K562 (cell line): ENCODE measurements around the gene LRRTM1. TPM values are rescaled to one million over a fixed set of nuclear protein-coding genes. Genes with fewer than 3 reads are reported as not detected.

ENCODE experiments used
- DACH1 ChIP-seq: fragments of 450-650 bp; IDR thresholded peaks from 2 replicates; pipeline ENCODE4 v1.6.1; 2018; ENCODE audit not compliant: partially characterized antibody
- EHMT2 ChIP-seq: fragments of 450-650 bp; IDR thresholded peaks from 2 replicates; pipeline ENCODE4 v1.6.1; 2018; ENCODE audit warnings: antibody characterized with exemption
- FUS ChIP-seq: fragments of 200-400 bp; formaldehyde crosslinking; optimal IDR thresholded peaks from 2 replicates; pipeline ENCODE3; 2017; ENCODE audit warnings: low read depth, low read length
- GATA2 ChIP-seq: sonication (generic); formaldehyde crosslinking; IDR thresholded peaks from 2 replicates; pipeline ENCODE4 v1.4.0; 2020; ENCODE audit warnings: mild to moderate bottlenecking, missing genetic modification reagents
- HCFC1 ChIP-seq: IDR thresholded peaks from 2 replicates; pipeline ENCODE4 v1.6.1; 2012; ENCODE audit warnings: low read depth, low read length, improper control_type of control experiment
- HNRNPL ChIP-seq: fragments of 200-400 bp; formaldehyde crosslinking; IDR thresholded peaks from 2 replicates; pipeline ENCODE4 v1.6.1; 2017; ENCODE audit warnings: low read depth, mild to moderate bottlenecking, low read length
- MAFG ChIP-seq: fragments of 450-650 bp; conservative IDR thresholded peaks from 2 replicates; pipeline ENCODE4 v1.6.1; 2016; ENCODE audit warnings: missing genetic modification characterization, missing compliant biosample characterization
- MAZ ChIP-seq, 2 experiments: fragments of 450-650 bp in 1 of 2; sonication (generic) in 1 of 2; formaldehyde crosslinking; IDR thresholded peaks in 1 of 2; conservative IDR thresholded peaks in 1 of 2; 2 replicates each; pipeline versions ENCODE4 v1.4.0 to v1.5.0; 2020; ENCODE audit warnings: mild to moderate bottlenecking in 1 of 2, missing genetic modification reagents in 1 of 2
- NR2F6 ChIP-seq: fragments of 450-650 bp; formaldehyde crosslinking; IDR thresholded peaks from 2 replicates; pipeline ENCODE4 v1.4.0; 2020; ENCODE audit warnings: mild to moderate bottlenecking
- PKNOX1 ChIP-seq: fragments of 450-650 bp; IDR thresholded peaks from 2 replicates; pipeline ENCODE4 v1.6.1; 2016
- PRPF4 ChIP-seq: fragments of 200-400 bp; formaldehyde crosslinking; IDR thresholded peaks from one replicate; pipeline ENCODE4 v1.6.1; 2017; ENCODE audit warnings: low read length, low read depth, mild to moderate bottlenecking; ENCODE audit not compliant: insufficient read depth, poor library complexity, severe bottlenecking
- PTBP1 ChIP-seq: fragments of 200-400 bp; formaldehyde crosslinking; IDR thresholded peaks from 2 replicates; pipeline ENCODE4 v1.6.1; 2017; ENCODE audit warnings: low read depth, low read length
- PURB ChIP-seq: sonication (generic); formaldehyde crosslinking; IDR thresholded peaks from 2 replicates; pipeline ENCODE4 v1.9.0; 2021; ENCODE audit warnings: low read depth, mild to moderate bottlenecking, missing genetic modification reagents
- RERE ChIP-seq: sonication (generic); formaldehyde crosslinking; IDR thresholded peaks from 2 replicates; pipeline ENCODE4 v1.8.0; 2023; ENCODE audit warnings: missing genetic modification reagents, mild to moderate bottlenecking, borderline replicate concordance
- SMAD3 ChIP-seq: fragments of 450-650 bp; formaldehyde crosslinking; conservative IDR thresholded peaks from 2 replicates; pipeline ENCODE4 v1.4.0; 2020; ENCODE audit warnings: mild to moderate bottlenecking
- TAF7 ChIP-seq: fragments of 450-650 bp; IDR thresholded peaks from 2 replicates; pipeline ENCODE4 v1.6.1; 2016; ENCODE audit warnings: missing genetic modification characterization, missing compliant biosample characterization
- TCF15 ChIP-seq: fragments of 250-450 bp; sonication (Bioruptor Pico); IDR thresholded peaks from 2 replicates; pipeline ENCODE4 v1.8.0; 2022; ENCODE audit warnings: moderate library complexity, mild to moderate bottlenecking, inconsistent platforms
- TFE3 ChIP-seq: fragments of 450-650 bp; formaldehyde crosslinking; IDR thresholded peaks from 2 replicates; pipeline ENCODE4 v1.4.0; 2020; ENCODE audit warnings: mild to moderate bottlenecking, mixed read lengths
- ZNF395 ChIP-seq: fragments of 200-800 bp; sonication (Bioruptor generic); IDR thresholded peaks from 2 replicates; pipeline ENCODE4 v1.6.1; 2017; ENCODE audit warnings: missing genetic modification characterization, missing compliant biosample characterization
- polyA plus RNA-seq, 8 experiments: library from polyadenylated mRNA; depleted of rRNA in 4 of 8; stranded (reverse) in 5 of 8; unstranded in 3 of 8; fragments of >200 nt; fragmentation: Nextera tagmentation in 2 of 8; fragmentation: Illumina TruSeq in 1 of 8; extraction: Ambion mirVana in 2 of 8; extraction: Trizol in 1 of 8; gene quantifications; 2 replicates each; pipeline versions ENCODE4 v1.2.1 to v1.2.3, GENCODE V29; 2011 to 2014; ENCODE audit warnings: inconsistent platforms in 1 of 8, missing spikeins in 1 of 8
- total RNA-seq, 7 experiments: library from RNA; depleted of rRNA in 6 of 7; stranded (reverse); fragments of >200 nt in 6 of 7; fragmentation: Illumina TruSeq in 2 of 7; extraction: Trizol in 2 of 7; gene quantifications; 2 replicates each; pipeline versions ENCODE4 v1.2.1 to v1.2.3, GENCODE V29; 2011 to 2021; ENCODE audit warnings: low replicate concordance in 1 of 7

The LRRTM1 gene
- total and polyA plus RNA-seq, 9 of the 15 experiments (the other 6 are each of a cell fraction or from before 2014, with no cell fraction given): 0.07 to 0.33 (median 0.11) TPM; not detected in 6

- TF ChIP-seq RERE (CRISPR knock-in tag) (no peak), GATA2 (CRISPR knock-in tag) (no peak), TCF15 (CRISPR knock-in tag) (no peak), TFE3 (CRISPR knock-in tag) (no peak), EHMT2 (no peak), PKNOX1 (no peak), MAFG (0 out of 2 replicates have a peak, but pooled peaks have one; percentile 40), FUS (no peak), PTBP1 (no peak), ZNF395 (CRISPR knock-in tag) (0 out of 2 replicates have a peak, but pooled peaks have one; percentile 31), HCFC1 (no peak), PRPF4 (no peak), NR2F6 (CRISPR knock-in tag) (no peak), HNRNPL (no peak), PURB (no peak), TAF7 (tag) (no peak), DACH1 (no peak), SMAD3 (CRISPR knock-in tag) (no peak), MAZ (CRISPR knock-in tag; conservative IDR thresholded peaks at IDR 0.05 in 1 of 2, IDR thresholded peaks at IDR 0.05 in 1 of 2) (0 out of 4 replicates have a peak, but pooled peaks of 1 of the 2 experiments have one; percentile 22)
Observed at GRCh38 chr2:80312282-80312839, 7.8 kb upstream of the LRRTM1 start (continued).
